Skeletal muscle cell (primary cell): ENCODE measurements around the gene NELL1.

Experiments
- DNase-seq: peaks from one replicate; pipeline ENCODE4 v3.0.0-alpha.2; 2010; ENCODE audit warnings: low read depth
- H3K4me3 ChIP-seq: 2 replicates; pipeline ENCODE4 v1.5.1; 2011; ENCODE audit warnings: low read depth, mild to moderate bottlenecking, control low read depth, low read length, moderate library complexity

Gene NELL1

GRCh38 chr11:21556926-21557325, 887.5 kb downstream of the NELL1 start:
- no peak for DNase-seq
- H3K4me3 ChIP-seq = no peak overlapping the region

GRCh38 chr11:21560466-21560975, 891.1 kb downstream of the NELL1 start:
- no peak for DNase-seq
- H3K4me3 ChIP-seq = no peak overlapping the region

- DNase-seq = no peak
- H3K4me3 ChIP-seq = no peak overlapping the region
Observed at GRCh38 chr11:21561581-21561980, 892.2 kb downstream of the NELL1 start.

GRCh38 chr11:21564095-21564494, 894.7 kb downstream of the NELL1 start:
- no peak overlapping the region for H3K4me3 ChIP-seq
- no peak for DNase-seq

GRCh38 chr11:21564833-21565682, 895.7 kb downstream of the NELL1 start:
- no peak for DNase-seq
- no peak overlapping the region for H3K4me3 ChIP-seq

GRCh38 chr11:21566521-21567117, 897.2 kb downstream of the NELL1 start:
- H3K4me3 ChIP-seq = no peak overlapping the region
- no peak for DNase-seq

- no peak for DNase-seq
- H3K4me3 ChIP-seq = no peak overlapping the region
Observed at GRCh38 chr11:21567645-21568290, 898.4 kb downstream of the NELL1 start.

GRCh38 chr11:21572210-21572609, 902.8 kb downstream of the NELL1 start:
- no peak overlapping the region for H3K4me3 ChIP-seq
- no peak for DNase-seq

- no peak for DNase-seq
- no peak overlapping the region for H3K4me3 ChIP-seq
Observed at GRCh38 chr11:21582791-21583190, 913.4 kb downstream of the NELL1 start.

GRCh38 chr11:21588754-21589153, 919.4 kb downstream of the NELL1 start:
- DNase-seq = no peak
- no peak overlapping the region for H3K4me3 ChIP-seq

- no peak for DNase-seq
- no peak overlapping the region for H3K4me3 ChIP-seq
Observed at GRCh38 chr11:21602699-21603098, 933.3 kb downstream of the NELL1 start.

- DNase-seq = no peak
- no peak overlapping the region for H3K4me3 ChIP-seq
Observed at GRCh38 chr11:21603886-21604285, 934.5 kb downstream of the NELL1 start.

GRCh38 chr11:21604564-21604963, 935.2 kb downstream of the NELL1 start:
- no peak overlapping the region for H3K4me3 ChIP-seq
- DNase-seq = no peak

GRCh38 chr11:21612326-21612725, 942.9 kb downstream of the NELL1 start:
- no peak for DNase-seq
- no peak overlapping the region for H3K4me3 ChIP-seq

- no peak overlapping the region for H3K4me3 ChIP-seq
- DNase-seq = no peak
Observed at GRCh38 chr11:21614961-21615360, 945.6 kb downstream of the NELL1 start.

GRCh38 chr11:21615955-21616371, 946.6 kb downstream of the NELL1 start:
- no peak for DNase-seq
- no peak overlapping the region for H3K4me3 ChIP-seq

- no peak for DNase-seq
- no peak overlapping the region for H3K4me3 ChIP-seq
Observed at GRCh38 chr11:21622566-21622965, 953.2 kb downstream of the NELL1 start.

- DNase-seq = no peak
- H3K4me3 ChIP-seq = no peak overlapping the region
Observed at GRCh38 chr11:21622995-21623394, 953.6 kb downstream of the NELL1 start.
